HEK293 (cell line): ENCODE results near the gene SMIM41.

Experiments
- IKZF3 ChIP-seq: fragments of 450-650 bp; IDR thresholded peaks from 2 replicates; pipeline ENCODE4 v1.5.0; 2018; ENCODE audit warnings: missing biosample characterization, mild to moderate bottlenecking, missing genetic modification characterization, moderate library complexity
- KLF1 ChIP-seq: fragments of 450-650 bp; formaldehyde crosslinking; IDR thresholded peaks from 2 replicates; pipeline ENCODE4 v1.5.1; 2016; ENCODE audit warnings: missing biosample characterization, missing genetic modification characterization
- KLF9 ChIP-seq: fragments of 450-650 bp; formaldehyde crosslinking; IDR thresholded peaks from 2 replicates; pipeline ENCODE4 v1.5.1; 2016; ENCODE audit warnings: missing biosample characterization, missing genetic modification characterization, low read depth
- MYNN ChIP-seq: fragments of 450-650 bp; formaldehyde crosslinking; IDR thresholded peaks from 2 replicates; pipeline ENCODE4 v1.5.1; 2016; ENCODE audit warnings: missing biosample characterization, missing genetic modification characterization, borderline replicate concordance
- MZF1 ChIP-seq: fragments of 450-650 bp; formaldehyde crosslinking; IDR thresholded peaks from 2 replicates; pipeline ENCODE4 v1.5.1; 2017; ENCODE audit warnings: missing biosample characterization, missing genetic modification characterization, borderline replicate concordance
- OSR2 ChIP-seq: fragments of 450-650 bp; formaldehyde crosslinking; IDR thresholded peaks from 2 replicates; pipeline ENCODE4 v1.5.1; 2016; ENCODE audit warnings: missing biosample characterization, missing genetic modification characterization
- SCRT2 ChIP-seq: fragments of 450-650 bp; formaldehyde crosslinking; IDR thresholded peaks from 2 replicates; pipeline ENCODE4 v1.5.1; 2016; ENCODE audit warnings: missing biosample characterization, missing genetic modification characterization
- SP7 ChIP-seq: fragments of 450-650 bp; formaldehyde crosslinking; IDR thresholded peaks from 2 replicates; pipeline ENCODE4 v1.5.1; 2016; ENCODE audit warnings: missing biosample characterization, missing genetic modification characterization
- TCF7L2 ChIP-seq: IDR thresholded peaks from 2 replicates; pipeline ENCODE4 v1.6.1; 2011; ENCODE audit warnings: low read depth, mild to moderate bottlenecking, inconsistent platforms, low read length, moderate library complexity, borderline replicate concordance
- ZBTB1 ChIP-seq: fragments of 450-650 bp; formaldehyde crosslinking; IDR thresholded peaks from 2 replicates; pipeline ENCODE4 v1.5.1; 2016; ENCODE audit warnings: missing biosample characterization, missing genetic modification characterization
- ZBTB17 ChIP-seq: fragments of 450-650 bp; formaldehyde crosslinking; IDR thresholded peaks from 2 replicates; pipeline ENCODE4 v1.5.1; 2016; ENCODE audit warnings: missing biosample characterization, missing genetic modification characterization
- ZBTB48 ChIP-seq: fragments of 450-650 bp; formaldehyde crosslinking; IDR thresholded peaks from 2 replicates; pipeline ENCODE4 v1.5.1; 2016; ENCODE audit warnings: missing biosample characterization, missing genetic modification characterization
- ZNF221 ChIP-seq: fragments of 450-650 bp; formaldehyde crosslinking; IDR thresholded peaks from 2 replicates; pipeline ENCODE4 v1.5.1; 2017; ENCODE audit warnings: missing biosample characterization, missing genetic modification characterization, borderline replicate concordance
- ZNF366 ChIP-seq: fragments of 450-650 bp; formaldehyde crosslinking; conservative IDR thresholded peaks from 2 replicates; pipeline ENCODE4 v1.5.1; 2016; ENCODE audit warnings: missing biosample characterization, missing genetic modification characterization
- ZNF394 ChIP-seq: fragments of 450-650 bp; formaldehyde crosslinking; IDR thresholded peaks from 2 replicates; pipeline ENCODE4 v1.5.1; 2016; ENCODE audit warnings: missing biosample characterization, missing genetic modification characterization, mild to moderate bottlenecking, moderate library complexity, borderline replicate concordance
- ZNF514 ChIP-seq: fragments of 450-650 bp; formaldehyde crosslinking; IDR thresholded peaks from 2 replicates; pipeline ENCODE4 v1.5.1; 2016; ENCODE audit warnings: missing biosample characterization, missing genetic modification characterization
- ZNF626 ChIP-seq: fragments of 450-650 bp; sonication (Bioruptor Pico); formaldehyde crosslinking; IDR thresholded peaks from 2 replicates; pipeline ENCODE4 v1.5.1; 2018; ENCODE audit warnings: missing biosample characterization, missing genetic modification characterization, inconsistent platforms
- ZNF677 ChIP-seq: fragments of 450-650 bp; IDR thresholded peaks from 2 replicates; pipeline ENCODE4 v1.5.0; 2018; ENCODE audit warnings: missing biosample characterization, mild to moderate bottlenecking, missing genetic modification characterization, moderate library complexity
- ZSCAN16 ChIP-seq: fragments of 450-650 bp; formaldehyde crosslinking; IDR thresholded peaks from 2 replicates; pipeline ENCODE4 v1.5.1; 2016; ENCODE audit warnings: missing biosample characterization, missing genetic modification characterization
- TF ChIP-seq, protein P1 (sequence below): fragments of 450-650 bp; formaldehyde crosslinking; IDR thresholded peaks from 2 replicates; pipeline ENCODE4 v1.5.1; 2016; ENCODE audit warnings: missing biosample characterization, missing genetic modification characterization
- TF ChIP-seq, protein P2 (sequence below): fragments of 450-650 bp; formaldehyde crosslinking; IDR thresholded peaks from 2 replicates; pipeline ENCODE4 v1.5.1; 2017; ENCODE audit warnings: missing biosample characterization, missing genetic modification characterization
- TF ChIP-seq, protein P3 (sequence below): fragments of 450-650 bp; formaldehyde crosslinking; IDR thresholded peaks from 2 replicates; pipeline ENCODE4 v1.5.1; 2016; ENCODE audit warnings: missing biosample characterization, missing genetic modification characterization
- TF ChIP-seq, protein P4 (sequence below): fragments of 450-650 bp; formaldehyde crosslinking; IDR thresholded peaks from 2 replicates; pipeline ENCODE4 v1.5.1; 2016; ENCODE audit warnings: missing biosample characterization, missing genetic modification characterization
- TF ChIP-seq, protein P5 (sequence below): fragments of 450-650 bp; formaldehyde crosslinking; IDR thresholded peaks from 2 replicates; pipeline ENCODE4 v1.5.1; 2016; ENCODE audit warnings: missing biosample characterization, missing genetic modification characterization, borderline replicate concordance
- TF ChIP-seq, protein P6 (sequence below): fragments of 450-650 bp; formaldehyde crosslinking; IDR thresholded peaks from 2 replicates; pipeline ENCODE4 v1.5.1; 2016; ENCODE audit warnings: missing biosample characterization, missing genetic modification characterization
- TF ChIP-seq, protein P7 (sequence below): fragments of 450-650 bp; formaldehyde crosslinking; IDR thresholded peaks from 2 replicates; pipeline ENCODE4 v1.5.1; 2016; ENCODE audit warnings: missing biosample characterization, missing genetic modification characterization
- TF ChIP-seq, protein P8 (sequence below): fragments of 450-650 bp; formaldehyde crosslinking; IDR thresholded peaks from 2 replicates; pipeline ENCODE4 v1.5.1; 2016; ENCODE audit warnings: missing biosample characterization, missing genetic modification characterization

SMIM41 gene

DNA sequence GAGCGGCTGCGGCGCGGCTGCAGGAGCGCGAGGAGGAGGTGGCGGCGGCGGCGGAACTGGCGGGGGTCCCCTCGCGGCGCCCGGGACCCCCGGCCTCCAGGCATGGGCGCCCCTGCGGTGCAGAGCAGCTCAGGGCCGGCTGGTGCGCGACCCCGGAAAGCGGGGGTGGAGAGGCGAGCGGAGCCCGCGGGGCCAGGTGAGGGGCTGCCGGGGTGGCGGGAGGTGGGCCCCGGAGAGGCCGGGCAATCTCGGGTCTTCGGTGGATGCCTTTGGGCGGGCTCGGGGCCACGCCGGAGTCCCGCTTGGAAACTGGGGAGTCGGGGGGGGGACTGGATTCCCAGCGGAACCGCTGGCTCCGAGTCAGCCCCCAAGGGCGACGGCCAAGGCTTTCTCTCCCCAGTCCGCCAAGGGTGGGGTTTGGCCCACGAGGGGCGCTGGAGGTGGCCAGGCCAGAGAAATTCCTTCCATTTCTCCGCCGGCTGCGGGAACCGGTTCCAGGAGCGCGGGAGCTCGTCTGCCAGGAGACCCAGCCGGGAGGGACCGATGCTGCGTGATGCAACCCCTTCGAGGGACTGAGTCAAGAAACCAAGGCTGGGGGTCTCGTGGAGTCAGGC is 42.1 kb upstream of the SMIM41 start (continued):
- TF ChIP-seq ZBTB48 (tag by site-specific recombination) (peak; percentile 33; the same call in 1 of the 2 replicates), KLF1 (tag by site-specific recombination) (no peak), TCF7L2 (no peak), ZNF366 (peak; percentile 39; the same call in 1 of the 2 replicates), ZBTB1 (tag by site-specific recombination) (no peak), ZBTB17 (tag by site-specific recombination) (no peak), ZNF221 (tag by site-specific recombination) (no peak), OSR2 (tag by site-specific recombination) (no peak), ZNF626 (tag by site-specific recombination) (no peak), ZNF677 (tag by site-specific recombination) (no peak), MZF1 (no peak), ZSCAN16 (tag by site-specific recombination) (no peak), IKZF3 (tag by site-specific recombination) (peak; percentile 56; the same call in 1 of the 2 replicates), ZNF514 (no peak), KLF9 (tag by site-specific recombination) (peak; percentile 27; the same call in 1 of the 2 replicates), MYNN (no peak), SP7 (tag by site-specific recombination) (no peak), ZNF394 (tag by site-specific recombination) (no peak), SCRT2 (tag by site-specific recombination) (no peak)
- TF ChIP-seq, protein P1, sequence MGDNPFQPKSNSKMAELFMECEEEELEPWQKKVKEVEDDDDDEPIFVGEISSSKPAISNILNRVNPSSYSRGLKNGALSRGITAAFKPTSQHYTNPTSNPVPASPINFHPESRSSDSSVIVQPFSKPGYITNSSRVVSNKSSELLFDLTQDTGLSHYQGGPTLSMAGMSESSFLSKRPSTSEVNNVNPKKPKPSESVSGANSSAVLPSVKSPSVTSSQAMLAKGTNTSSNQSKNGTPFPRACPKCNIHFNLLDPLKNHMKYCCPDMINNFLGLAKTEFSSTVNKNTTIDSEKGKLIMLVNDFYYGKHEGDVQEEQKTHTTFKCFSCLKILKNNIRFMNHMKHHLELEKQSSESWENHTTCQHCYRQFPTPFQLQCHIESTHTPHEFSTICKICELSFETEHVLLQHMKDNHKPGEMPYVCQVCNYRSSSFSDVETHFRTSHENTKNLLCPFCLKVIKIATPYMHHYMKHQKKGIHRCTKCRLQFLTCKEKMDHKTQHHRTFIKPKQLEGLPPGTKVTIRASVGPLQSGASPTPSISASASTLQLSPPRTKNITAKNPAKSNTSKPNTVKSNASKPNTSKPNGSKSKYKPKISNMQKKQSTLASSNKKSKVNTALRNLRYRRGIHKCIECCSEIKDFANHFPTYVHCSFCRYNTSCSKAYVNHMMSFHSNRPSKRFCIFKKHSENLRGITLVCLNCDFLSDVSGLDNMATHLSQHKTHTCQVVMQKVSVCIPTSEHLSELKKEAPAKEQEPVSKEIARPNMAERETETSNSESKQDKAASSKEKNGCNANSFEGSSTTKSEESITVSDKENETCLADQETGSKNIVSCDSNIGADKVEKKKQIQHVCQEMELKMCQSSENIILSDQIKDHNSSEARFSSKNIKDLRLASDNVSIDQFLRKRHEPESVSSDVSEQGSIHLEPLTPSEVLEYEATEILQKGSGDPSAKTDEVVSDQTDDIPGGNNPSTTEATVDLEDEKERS (tag by site-specific recombination) = no peak
- TF ChIP-seq, protein P2, sequence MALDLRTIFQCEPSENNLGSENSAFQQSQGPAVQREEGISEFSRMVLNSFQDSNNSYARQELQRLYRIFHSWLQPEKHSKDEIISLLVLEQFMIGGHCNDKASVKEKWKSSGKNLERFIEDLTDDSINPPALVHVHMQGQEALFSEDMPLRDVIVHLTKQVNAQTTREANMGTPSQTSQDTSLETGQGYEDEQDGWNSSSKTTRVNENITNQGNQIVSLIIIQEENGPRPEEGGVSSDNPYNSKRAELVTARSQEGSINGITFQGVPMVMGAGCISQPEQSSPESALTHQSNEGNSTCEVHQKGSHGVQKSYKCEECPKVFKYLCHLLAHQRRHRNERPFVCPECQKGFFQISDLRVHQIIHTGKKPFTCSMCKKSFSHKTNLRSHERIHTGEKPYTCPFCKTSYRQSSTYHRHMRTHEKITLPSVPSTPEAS = no peak
- TF ChIP-seq, protein P3, sequence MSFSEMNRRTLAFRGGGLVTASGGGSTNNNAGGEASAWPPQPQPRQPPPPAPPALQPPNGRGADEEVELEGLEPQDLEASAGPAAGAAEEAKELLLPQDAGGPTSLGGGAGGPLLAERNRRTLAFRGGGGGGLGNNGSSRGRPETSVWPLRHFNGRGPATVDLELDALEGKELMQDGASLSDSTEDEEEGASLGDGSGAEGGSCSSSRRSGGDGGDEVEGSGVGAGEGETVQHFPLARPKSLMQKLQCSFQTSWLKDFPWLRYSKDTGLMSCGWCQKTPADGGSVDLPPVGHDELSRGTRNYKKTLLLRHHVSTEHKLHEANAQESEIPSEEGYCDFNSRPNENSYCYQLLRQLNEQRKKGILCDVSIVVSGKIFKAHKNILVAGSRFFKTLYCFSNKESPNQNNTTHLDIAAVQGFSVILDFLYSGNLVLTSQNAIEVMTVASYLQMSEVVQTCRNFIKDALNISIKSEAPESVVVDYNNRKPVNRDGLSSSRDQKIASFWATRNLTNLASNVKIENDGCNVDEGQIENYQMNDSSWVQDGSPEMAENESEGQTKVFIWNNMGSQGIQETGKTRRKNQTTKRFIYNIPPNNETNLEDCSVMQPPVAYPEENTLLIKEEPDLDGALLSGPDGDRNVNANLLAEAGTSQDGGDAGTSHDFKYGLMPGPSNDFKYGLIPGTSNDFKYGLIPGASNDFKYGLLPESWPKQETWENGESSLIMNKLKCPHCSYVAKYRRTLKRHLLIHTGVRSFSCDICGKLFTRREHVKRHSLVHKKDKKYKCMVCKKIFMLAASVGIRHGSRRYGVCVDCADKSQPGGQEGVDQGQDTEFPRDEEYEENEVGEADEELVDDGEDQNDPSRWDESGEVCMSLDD = peak; percentile 61; the same call in 1 of the 2 replicates
- TF ChIP-seq, protein P4, sequence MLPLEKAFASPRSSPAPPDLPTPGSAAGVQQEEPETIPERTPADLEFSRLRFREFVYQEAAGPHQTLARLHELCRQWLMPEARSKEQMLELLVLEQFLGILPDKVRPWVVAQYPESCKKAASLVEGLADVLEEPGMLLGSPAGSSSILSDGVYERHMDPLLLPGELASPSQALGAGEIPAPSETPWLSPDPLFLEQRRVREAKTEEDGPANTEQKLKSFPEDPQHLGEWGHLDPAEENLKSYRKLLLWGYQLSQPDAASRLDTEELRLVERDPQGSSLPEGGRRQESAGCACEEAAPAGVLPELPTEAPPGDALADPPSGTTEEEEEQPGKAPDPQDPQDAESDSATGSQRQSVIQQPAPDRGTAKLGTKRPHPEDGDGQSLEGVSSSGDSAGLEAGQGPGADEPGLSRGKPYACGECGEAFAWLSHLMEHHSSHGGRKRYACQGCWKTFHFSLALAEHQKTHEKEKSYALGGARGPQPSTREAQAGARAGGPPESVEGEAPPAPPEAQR (tag by site-specific recombination) = no peak
- TF ChIP-seq, protein P5, sequence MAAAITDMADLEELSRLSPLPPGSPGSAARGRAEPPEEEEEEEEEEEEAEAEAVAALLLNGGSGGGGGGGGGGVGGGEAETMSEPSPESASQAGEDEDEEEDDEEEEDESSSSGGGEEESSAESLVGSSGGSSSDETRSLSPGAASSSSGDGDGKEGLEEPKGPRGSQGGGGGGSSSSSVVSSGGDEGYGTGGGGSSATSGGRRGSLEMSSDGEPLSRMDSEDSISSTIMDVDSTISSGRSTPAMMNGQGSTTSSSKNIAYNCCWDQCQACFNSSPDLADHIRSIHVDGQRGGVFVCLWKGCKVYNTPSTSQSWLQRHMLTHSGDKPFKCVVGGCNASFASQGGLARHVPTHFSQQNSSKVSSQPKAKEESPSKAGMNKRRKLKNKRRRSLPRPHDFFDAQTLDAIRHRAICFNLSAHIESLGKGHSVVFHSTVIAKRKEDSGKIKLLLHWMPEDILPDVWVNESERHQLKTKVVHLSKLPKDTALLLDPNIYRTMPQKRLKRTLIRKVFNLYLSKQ (tag by site-specific recombination) = no peak
- TF ChIP-seq, protein P6, sequence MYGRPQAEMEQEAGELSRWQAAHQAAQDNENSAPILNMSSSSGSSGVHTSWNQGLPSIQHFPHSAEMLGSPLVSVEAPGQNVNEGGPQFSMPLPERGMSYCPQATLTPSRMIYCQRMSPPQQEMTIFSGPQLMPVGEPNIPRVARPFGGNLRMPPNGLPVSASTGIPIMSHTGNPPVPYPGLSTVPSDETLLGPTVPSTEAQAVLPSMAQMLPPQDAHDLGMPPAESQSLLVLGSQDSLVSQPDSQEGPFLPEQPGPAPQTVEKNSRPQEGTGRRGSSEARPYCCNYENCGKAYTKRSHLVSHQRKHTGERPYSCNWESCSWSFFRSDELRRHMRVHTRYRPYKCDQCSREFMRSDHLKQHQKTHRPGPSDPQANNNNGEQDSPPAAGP (tag by site-specific recombination) = no peak
- TF ChIP-seq, protein P7, sequence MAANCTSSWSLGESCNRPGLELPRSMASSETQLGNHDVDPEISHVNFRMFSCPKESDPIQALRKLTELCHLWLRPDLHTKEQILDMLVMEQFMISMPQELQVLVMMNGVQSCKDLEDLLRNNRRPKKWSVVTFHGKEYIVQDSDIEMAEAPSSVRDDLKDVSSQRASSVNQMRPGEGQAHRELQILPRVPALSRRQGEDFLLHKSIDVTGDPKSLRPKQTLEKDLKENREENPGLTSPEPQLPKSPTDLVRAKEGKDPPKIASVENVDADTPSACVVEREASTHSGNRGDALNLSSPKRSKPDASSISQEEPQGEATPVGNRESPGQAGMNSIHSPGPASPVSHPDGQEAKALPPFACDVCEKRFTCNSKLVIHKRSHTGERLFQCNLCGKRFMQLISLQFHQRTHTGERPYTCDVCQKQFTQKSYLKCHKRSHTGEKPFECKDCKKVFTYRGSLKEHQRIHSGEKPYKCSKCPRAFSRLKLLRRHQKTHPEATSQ = no peak
- TF ChIP-seq, protein P8, sequence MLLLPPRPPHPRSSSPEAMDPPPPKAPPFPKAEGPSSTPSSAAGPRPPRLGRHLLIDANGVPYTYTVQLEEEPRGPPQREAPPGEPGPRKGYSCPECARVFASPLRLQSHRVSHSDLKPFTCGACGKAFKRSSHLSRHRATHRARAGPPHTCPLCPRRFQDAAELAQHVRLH = no peak
